HL-60 (cell line): ENCODE results near the gene MYO3A.

Experiments used
- DNase-seq, 2 experiments: peaks; one replicate each; pipeline ENCODE4 v3.0.0-alpha.2; 2010 to 2020; ENCODE audit warnings: low read depth in 1 of 2, low spot score in 1 of 2
- H3K27ac ChIP-seq: fragments of 250-450 bp; sonication (Bioruptor Pico); replicated peaks from 2 replicates; pipeline ENCODE4 v1.5.1; 2020; ENCODE audit warnings: mild to moderate bottlenecking, moderate library complexity
- H3K27me3 ChIP-seq: fragments of 250-450 bp; sonication (Bioruptor Pico); 2 replicates; pipeline ENCODE4 v1.5.1; 2021; ENCODE audit warnings: mild to moderate bottlenecking, moderate library complexity; ENCODE audit not compliant: insufficient read depth, poor library complexity, severe bottlenecking
- H3K4me3 ChIP-seq: replicated peaks from 2 replicates; pipeline ENCODE4 v1.5.1; 2011; ENCODE audit warnings: mild to moderate bottlenecking, control low read depth, low read length; ENCODE audit not compliant: insufficient read depth
- CTCF ChIP-seq: IDR thresholded peaks from one replicate; pipeline ENCODE4 v1.5.1; 2011; ENCODE audit warnings: low read length, control low read depth, inconsistent platforms; ENCODE audit not compliant: insufficient read depth
- GABPA ChIP-seq: IDR thresholded peaks from 2 replicates; pipeline ENCODE4 v1.6.1; 2012; ENCODE audit warnings: low read depth
- POLR2AphosphoS5 ChIP-seq: IDR thresholded peaks from 2 replicates; pipeline ENCODE4 v1.6.1; 2012; ENCODE audit warnings: low read depth
- REST ChIP-seq: IDR thresholded peaks from 2 replicates; pipeline ENCODE4 v1.6.1; 2012; ENCODE audit warnings: low read depth; ENCODE audit not compliant: insufficient replicate concordance
- SPI1 ChIP-seq: IDR thresholded peaks from 2 replicates; pipeline ENCODE4 v1.6.1; 2012; ENCODE audit warnings: low read depth, mild to moderate bottlenecking, borderline replicate concordance

MYO3A gene

GRCh38 chr10:26197248-26197647 is 263.2 kb downstream of the MYO3A start:
- DNase-seq: no peak
- H3K4me3 ChIP-seq: no peak overlapping the region
- no peak for TF ChIP-seq CTCF
- peaks cover 2% of the 10 kb centered on the region for H3K27me3 ChIP-seq
- no peak overlapping the region for H3K27ac ChIP-seq

GRCh38 chr10:26198119-26198518 is 264.1 kb downstream of the MYO3A start:
- TF ChIP-seq CTCF (no peak), GABPA (no peak)
- no peak overlapping the region for H3K4me3 ChIP-seq
- DNase-seq: no peak
- H3K27me3 ChIP-seq: peaks cover 2% of the 10 kb centered on the region
- H3K27ac ChIP-seq: no peak overlapping the region

- Histone ChIP-seq H3K27me3 (peaks cover 2% of the 10 kb centered on the region), H3K27ac (no peak overlapping the region), H3K4me3 (no peak overlapping the region)
- DNase-seq: no peak
- TF ChIP-seq POLR2AphosphoS5 (no peak), CTCF (no peak), REST (no peak), GABPA (no peak), SPI1 (no peak)
These were observed 265.8 kb downstream of the MYO3A start for GRCh38 chr10:26199841-26200240.

GRCh38 chr10:26205223-26205622 is 271.2 kb downstream of the MYO3A start:
- no peak overlapping the region for H3K27ac ChIP-seq
- TF ChIP-seq POLR2AphosphoS5 (no peak), REST (no peak), GABPA (no peak)
- H3K27me3 ChIP-seq: peaks cover 9% of the 10 kb centered on the region
- no peak overlapping the region for H3K4me3 ChIP-seq
- DNase-seq: no peak
